Measurements from ENCODE around the gene TMC5. TPM values are rescaled to one million over a fixed set of nuclear protein-coding genes. Genes with fewer than 3 reads are reported as not detected.
A peak's percentile ranks its signal among the peaks of the same experiment; 100 is the strongest.

The TMC5 gene
- total RNA-seq, 2 experiments from 2014 or later, result not detected

GRCh38 chr16:19502395-19503131 lies 84.9 kb downstream of the TMC5 start:
- peak; percentile 83 for DNase-seq
- H3K27ac Mint-ChIP-seq, result no peak overlapping the region
- intact Hi-C loops (cut with micrococcal nuclease), result loop anchor here (1.0 to 5.0 kb wide), 3 partner anchors 113 to 416 kb away; partner anchors contain the start of gene SYT17
- no peaks in the 10 kb centered on the region for H3K27me3 Mint-ChIP-seq (ENCODE audit: low read depth)
- H3K4me1 Mint-ChIP-seq (ENCODE audit: low read depth), result no peaks in the 10 kb centered on the region
- CTCF ChIA-PET, result interaction anchor here (0.6 to 3.3 kb wide), 19 partner anchors 12 to 883 kb away, joined by 3 to 18 read pairs (median 3); partner anchors contain the start of gene CLEC19A
- H3K9me3 Mint-ChIP-seq, result no peaks in the 10 kb centered on the region
- H3K36me3 Mint-ChIP-seq (ENCODE audit: low read depth), result peaks cover 19% of the 10 kb centered on the region
- H3K4me3 Mint-ChIP-seq, result no peak overlapping the region

GRCh38 chr16:19503461-19504075 lies 85.9 kb downstream of the TMC5 start:
- H3K4me3 Mint-ChIP-seq, result no peak overlapping the region
- H3K27ac Mint-ChIP-seq, result no peak overlapping the region
- CTCF ChIA-PET, result interaction anchor here (1.0 to 3.3 kb wide), 10 partner anchors 10 to 322 kb away, joined by 3 to 18 read pairs (median 4); partner anchors contain the start of gene CLEC19A
- DNase-seq, result no peak
- intact Hi-C loops (cut with micrococcal nuclease), result loop anchor here (5.0 kb wide), 1 partner anchor 336 kb away; the partner anchor contains the start of gene SYT17
- peaks cover 19% of the 10 kb centered on the region for H3K36me3 Mint-ChIP-seq (ENCODE audit: low read depth)
- H3K9me3 Mint-ChIP-seq, result no peaks in the 10 kb centered on the region
- H3K27me3 Mint-ChIP-seq (ENCODE audit: low read depth), result no peaks in the 10 kb centered on the region
- H3K4me1 Mint-ChIP-seq (ENCODE audit: low read depth), result no peaks in the 10 kb centered on the region

DNA sequence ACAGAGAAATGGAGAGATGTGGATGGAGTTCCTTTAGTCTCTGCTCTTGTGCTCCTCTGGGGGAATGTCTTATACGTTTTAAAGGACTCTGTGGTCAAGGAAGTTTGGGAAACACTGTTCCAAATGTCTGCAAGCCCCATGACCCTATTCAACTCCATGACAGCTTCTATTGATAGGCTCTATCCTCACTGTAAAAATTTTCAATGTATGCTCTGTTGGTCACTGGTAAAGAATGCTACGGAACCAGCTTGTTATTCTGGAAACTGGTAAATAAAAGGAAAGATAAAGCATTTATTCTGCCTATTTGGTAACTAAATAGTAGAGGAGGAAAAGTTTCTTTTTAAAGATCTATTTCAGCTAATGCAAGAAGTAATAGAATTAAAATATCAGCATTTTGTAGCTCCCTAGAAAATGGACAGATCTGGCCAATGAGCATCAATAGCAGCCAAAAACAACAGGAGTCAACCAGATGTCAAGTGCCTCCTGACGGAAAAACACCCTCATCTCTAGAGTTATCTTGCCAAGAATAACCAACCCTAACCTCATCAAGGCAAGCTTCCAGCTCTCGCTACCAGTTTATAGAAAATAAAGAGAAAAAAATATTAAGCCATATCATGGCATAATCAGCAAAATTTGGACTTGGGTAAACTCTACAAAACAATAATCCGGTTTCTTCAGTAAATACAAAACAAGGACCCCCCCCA lies 88.1 kb downstream of the TMC5 start:
- H3K4me3 Mint-ChIP-seq, result no peak overlapping the region
- no peaks in the 10 kb centered on the region for H3K9me3 Mint-ChIP-seq
- no peaks in the 10 kb centered on the region for H3K4me1 Mint-ChIP-seq (ENCODE audit: low read depth)
- H3K27me3 Mint-ChIP-seq (ENCODE audit: low read depth), result no peaks in the 10 kb centered on the region
- no peak for DNase-seq
- CTCF ChIA-PET, result interaction anchor here (0.7 kb wide), 1 partner anchor 113 kb away, joined by 3 read pairs; no protein-coding TSS in a partner anchor
- peaks cover 17% of the 10 kb centered on the region for H3K36me3 Mint-ChIP-seq (ENCODE audit: low read depth)
- H3K27ac Mint-ChIP-seq, result no peak overlapping the region
- intact Hi-C loops (cut with micrococcal nuclease), result no loop called here

- CTCF ChIA-PET, result no interaction called here
- H3K27ac Mint-ChIP-seq, result no peak overlapping the region
- H3K9me3 Mint-ChIP-seq, result no peaks in the 10 kb centered on the region
- no peak for DNase-seq
- intact Hi-C loops (cut with micrococcal nuclease), result no loop called here
- no peaks in the 10 kb centered on the region for H3K27me3 Mint-ChIP-seq (ENCODE audit: low read depth)
- no peak overlapping the region for H3K4me3 Mint-ChIP-seq
- H3K36me3 Mint-ChIP-seq (ENCODE audit: low read depth), result peaks cover 16% of the 10 kb centered on the region
- H3K4me1 Mint-ChIP-seq (ENCODE audit: low read depth), result no peaks in the 10 kb centered on the region
Measured at GRCh38 chr16:19506965-19507364, 89.3 kb downstream of the TMC5 start.

DNA sequence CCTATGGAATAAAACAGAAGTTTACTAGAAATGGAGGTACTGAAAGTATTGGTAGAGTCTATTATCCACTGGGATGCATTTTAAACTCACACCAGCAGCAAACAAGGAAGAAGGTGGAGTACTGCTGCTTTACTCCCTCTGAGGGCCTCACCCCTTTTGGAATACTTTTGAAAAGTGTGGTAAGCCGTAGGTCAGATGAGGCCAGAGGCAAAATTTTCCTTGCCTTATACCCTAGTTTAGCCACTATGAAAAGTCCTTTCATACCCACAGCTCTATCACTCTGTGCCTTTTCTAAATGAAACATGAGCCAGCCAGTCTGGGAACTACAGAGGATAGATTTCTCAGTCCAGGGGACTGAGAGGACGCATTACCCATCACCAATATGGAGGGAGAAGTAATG lies 90.2 kb downstream of the TMC5 start:
- CTCF ChIA-PET, result no interaction called here
- Mint-ChIP-seq H3K4me3 (no peak overlapping the region), H3K4me1 (ENCODE audit: low read depth) (no peaks in the 10 kb centered on the region), H3K27me3 (ENCODE audit: low read depth) (no peaks in the 10 kb centered on the region), H3K36me3 (ENCODE audit: low read depth) (peaks cover 17% of the 10 kb centered on the region), H3K27ac (no peak overlapping the region), H3K9me3 (no peaks in the 10 kb centered on the region)
- intact Hi-C loops (cut with micrococcal nuclease), result no loop called here
- DNase-seq, result no peak

DNA sequence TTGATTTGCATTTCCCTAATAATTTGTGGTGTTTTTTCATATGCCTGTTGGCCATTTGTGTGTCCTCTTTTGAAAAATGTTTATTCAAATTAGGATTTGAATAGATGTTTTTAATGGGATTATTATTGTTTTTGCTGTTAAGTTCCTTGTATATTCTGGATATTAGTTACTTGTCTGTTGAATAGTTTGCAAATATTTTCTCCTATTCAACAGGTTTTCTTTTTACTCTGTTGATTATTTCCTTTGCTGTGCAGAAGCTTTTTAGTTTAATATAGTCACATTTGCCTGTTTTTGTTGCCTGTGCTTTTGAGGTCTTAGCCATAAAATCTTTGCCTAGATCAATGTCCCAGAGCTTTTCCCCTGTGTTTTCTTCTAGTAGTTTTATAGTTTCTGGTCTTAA lies 94.6 kb downstream of the TMC5 start:
- CTCF ChIA-PET, result no interaction called here
- Mint-ChIP-seq H3K4me3 (no peak overlapping the region), H3K27me3 (ENCODE audit: low read depth) (no peaks in the 10 kb centered on the region), H3K4me1 (ENCODE audit: low read depth) (peaks cover 11% of the 10 kb centered on the region), H3K27ac (no peak overlapping the region), H3K36me3 (ENCODE audit: low read depth) (peaks cover 20% of the 10 kb centered on the region), H3K9me3 (no peaks in the 10 kb centered on the region)
- intact Hi-C loops (cut with micrococcal nuclease), result no loop called here
- no peak for DNase-seq

DNA sequence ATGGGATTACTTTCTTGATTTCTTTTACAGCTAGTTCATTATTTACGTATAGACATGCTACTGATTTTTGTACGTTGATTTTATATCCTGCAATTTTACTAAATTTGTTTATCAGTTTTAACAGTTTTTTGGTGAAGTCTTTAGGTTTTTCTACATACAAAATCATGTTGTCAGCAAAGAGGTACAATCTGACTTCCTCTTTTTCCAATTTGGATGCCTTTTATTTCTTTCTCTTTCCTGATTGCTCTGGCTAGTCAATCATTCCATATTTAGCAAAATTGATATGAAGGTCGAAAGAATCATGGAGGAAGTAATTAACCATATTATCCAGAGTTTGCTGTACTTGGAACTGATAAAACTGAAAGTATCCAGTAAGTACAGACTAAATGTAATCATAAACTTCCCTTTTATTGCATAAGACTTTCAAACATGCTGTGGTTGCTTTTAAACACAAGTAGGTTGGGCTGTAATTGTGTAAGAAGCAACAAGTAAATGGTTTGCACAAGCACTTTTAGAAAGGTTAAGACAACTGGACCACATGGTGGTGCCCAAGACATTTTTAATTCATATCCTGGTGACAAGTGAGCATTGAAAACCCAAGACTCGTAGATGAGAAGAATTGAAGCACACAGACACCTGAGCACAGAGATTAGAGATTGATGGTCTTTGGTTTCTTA lies 95.8 kb downstream of the TMC5 start:
- intact Hi-C loops (cut with micrococcal nuclease), result no loop called here
- Mint-ChIP-seq H3K27me3 (ENCODE audit: low read depth) (no peaks in the 10 kb centered on the region), H3K27ac (no peak overlapping the region), H3K4me1 (ENCODE audit: low read depth) (peaks cover 18% of the 10 kb centered on the region), H3K9me3 (no peaks in the 10 kb centered on the region), H3K4me3 (no peak overlapping the region), H3K36me3 (ENCODE audit: low read depth) (peaks cover 20% of the 10 kb centered on the region)
- CTCF ChIA-PET, result interaction anchor here (0.6 to 1.2 kb wide), 2 partner anchors 10 to 19 kb away, joined by 3 read pairs; no protein-coding TSS in a partner anchor
- no peak for DNase-seq

DNA sequence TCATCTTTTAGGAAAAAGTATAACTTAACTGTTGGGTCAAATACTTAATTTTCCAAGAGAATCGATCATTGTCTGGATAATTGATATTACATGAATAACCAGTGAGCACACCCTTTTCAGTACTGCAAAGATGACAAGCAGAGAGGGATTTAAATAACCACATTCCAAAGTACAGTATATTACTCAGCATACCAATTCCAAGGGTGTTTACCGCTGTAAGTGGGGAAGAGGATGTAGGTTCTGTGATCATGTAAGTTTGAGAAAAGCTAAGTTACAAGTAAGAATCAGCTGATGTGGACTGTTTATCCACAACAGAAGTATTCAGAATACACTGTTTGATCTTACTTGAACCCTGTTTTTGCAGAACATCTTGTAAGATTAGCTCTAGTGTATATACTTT lies 98.1 kb downstream of the TMC5 start:
- Mint-ChIP-seq H3K27me3 (ENCODE audit: low read depth) (no peaks in the 10 kb centered on the region), H3K4me3 (no peak overlapping the region), H3K4me1 (ENCODE audit: low read depth) (peaks cover 33% of the 10 kb centered on the region), H3K27ac (no peak overlapping the region), H3K36me3 (ENCODE audit: low read depth) (peaks cover 21% of the 10 kb centered on the region), H3K9me3 (no peaks in the 10 kb centered on the region)
- CTCF ChIA-PET, result interaction anchor here (2.1 kb wide), 1 partner anchor 13 kb away, joined by 14 read pairs; no protein-coding TSS in a partner anchor
- DNase-seq, result no peak
- intact Hi-C loops (cut with micrococcal nuclease), result no loop called here

- H3K27ac Mint-ChIP-seq, result no peak overlapping the region
Measured at GRCh38 chr16:19517424-19518089, 99.9 kb downstream of the TMC5 start.

DNA sequence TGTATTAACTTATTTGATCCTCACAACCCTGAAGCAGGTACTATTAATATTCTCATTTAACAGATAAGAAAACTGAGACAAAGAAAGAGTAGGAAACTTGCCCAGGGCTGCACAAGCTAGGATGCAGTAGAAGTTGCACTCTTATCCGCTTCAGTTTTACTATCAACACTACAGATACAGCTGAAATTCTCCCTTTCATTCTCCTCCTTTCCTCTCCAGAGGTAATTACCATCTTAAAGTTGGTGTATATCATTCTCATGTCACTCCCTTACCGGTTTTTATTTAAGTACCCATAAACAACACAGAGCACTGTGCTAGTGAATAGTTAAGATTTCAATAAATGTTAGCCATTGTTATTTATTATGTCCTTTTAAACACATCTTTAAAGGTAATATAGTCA lies 100.7 kb downstream of the TMC5 start:
- intact Hi-C loops (cut with micrococcal nuclease), result no loop called here
- Mint-ChIP-seq H3K27ac (no peak overlapping the region), H3K9me3 (no peaks in the 10 kb centered on the region), H3K4me3 (no peak overlapping the region), H3K27me3 (ENCODE audit: low read depth) (no peaks in the 10 kb centered on the region), H3K36me3 (ENCODE audit: low read depth) (peaks cover 9% of the 10 kb centered on the region), H3K4me1 (ENCODE audit: low read depth) (peaks cover 45% of the 10 kb centered on the region)
- CTCF ChIA-PET, result no interaction called here
- DNase-seq, result no peak

More at GRCh38 chr16:19517424-19518089, 99.9 kb downstream of the TMC5 start:
- H3K9me3 Mint-ChIP-seq, result no peaks in the 10 kb centered on the region
- H3K36me3 Mint-ChIP-seq (ENCODE audit: low read depth), result peaks cover 14% of the 10 kb centered on the region
- DNase-seq, result no peak
- H3K27me3 Mint-ChIP-seq (ENCODE audit: low read depth), result no peaks in the 10 kb centered on the region
- peaks cover 44% of the 10 kb centered on the region for H3K4me1 Mint-ChIP-seq (ENCODE audit: low read depth)
- no peak overlapping the region for H3K4me3 Mint-ChIP-seq
- CTCF ChIA-PET, result interaction anchor here (2.1 kb wide), 1 partner anchor 14 kb away, joined by 14 read pairs; no protein-coding TSS in a partner anchor
- intact Hi-C loops (cut with micrococcal nuclease), result no loop called here

GRCh38 chr16:19520861-19521331 lies 103.2 kb downstream of the TMC5 start:
- no peak overlapping the region for H3K27ac Mint-ChIP-seq
- DNase-seq, result peak; percentile 41
- intact Hi-C loops (cut with micrococcal nuclease), result loop anchor here (5.0 to 10.0 kb wide), 2 partner anchors 176 to 226 kb away; no protein-coding TSS in a partner anchor
- peaks cover 45% of the 10 kb centered on the region for H3K4me1 Mint-ChIP-seq (ENCODE audit: low read depth)
- CTCF ChIA-PET, result no interaction called here
- peak overlapping the region; percentile 84 for H3K4me3 Mint-ChIP-seq
- no peaks in the 10 kb centered on the region for H3K27me3 Mint-ChIP-seq (ENCODE audit: low read depth)
- no peaks in the 10 kb centered on the region for H3K9me3 Mint-ChIP-seq
- peaks cover 9% of the 10 kb centered on the region for H3K36me3 Mint-ChIP-seq (ENCODE audit: low read depth)

Measured in activated naive CD4-positive, alpha-beta T cell treated with anti-CD3 and anti-CD28 coated beads for 36 hours (primary cell).